Measurements from ENCODE around the gene ZNF143. TPM values are rescaled to one million over a fixed set of nuclear protein-coding genes. Genes with fewer than 3 reads are reported as not detected.
A peak's percentile ranks its signal among the peaks of the same experiment; 100 is the strongest.

Gene ZNF143
- total RNA-seq, 1 donor from 2014 or later, result 36.6 TPM

DNA sequence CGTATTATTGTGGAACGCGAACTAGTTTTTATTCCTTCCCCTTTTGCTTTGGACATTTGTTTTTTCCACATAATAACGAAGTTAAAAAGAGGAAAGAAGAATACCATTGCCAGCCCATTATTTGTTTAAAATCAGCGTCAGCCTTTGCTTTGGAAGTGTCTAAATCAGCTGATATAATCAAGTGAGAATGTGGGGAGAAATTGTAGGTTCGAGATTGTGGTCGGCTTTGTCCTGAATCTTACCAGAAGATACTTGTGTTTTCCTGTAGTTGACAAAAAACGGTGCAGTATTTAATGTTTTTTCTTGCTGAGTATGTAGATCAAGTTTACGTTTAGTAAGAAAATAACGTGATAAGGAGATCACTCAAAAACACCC is 935 bp downstream of the ZNF143 start:
- Histone ChIP-seq H3K36me3 (no peaks in the 10 kb centered on the region), H3K9me3 (no peaks in the 10 kb centered on the region), H3K4me3 (peak overlapping the region; percentile 57 to 82), H3K4me1 (peaks cover 23% of the 10 kb centered on the region), H3K27me3 (no peaks in the 10 kb centered on the region), H3K27ac (peak overlapping the region; percentile 97)
- TF ChIP-seq CTCF (IDR thresholded peaks at IDR 0.05) (no peak), POLR2A (IDR thresholded peaks at IDR 0.05) (no peak), POLR2AphosphoS5 (IDR thresholded peaks at IDR 0.05; ENCODE audit: insufficient read depth in 1 of 2, low read depth in 1 of 2) (no peak)
- no peak for DNase-seq (ENCODE audit: extremely low spot score in 2 of 2)
- intact Hi-C loops (cut with DNase I), result no loop called here

DNA sequence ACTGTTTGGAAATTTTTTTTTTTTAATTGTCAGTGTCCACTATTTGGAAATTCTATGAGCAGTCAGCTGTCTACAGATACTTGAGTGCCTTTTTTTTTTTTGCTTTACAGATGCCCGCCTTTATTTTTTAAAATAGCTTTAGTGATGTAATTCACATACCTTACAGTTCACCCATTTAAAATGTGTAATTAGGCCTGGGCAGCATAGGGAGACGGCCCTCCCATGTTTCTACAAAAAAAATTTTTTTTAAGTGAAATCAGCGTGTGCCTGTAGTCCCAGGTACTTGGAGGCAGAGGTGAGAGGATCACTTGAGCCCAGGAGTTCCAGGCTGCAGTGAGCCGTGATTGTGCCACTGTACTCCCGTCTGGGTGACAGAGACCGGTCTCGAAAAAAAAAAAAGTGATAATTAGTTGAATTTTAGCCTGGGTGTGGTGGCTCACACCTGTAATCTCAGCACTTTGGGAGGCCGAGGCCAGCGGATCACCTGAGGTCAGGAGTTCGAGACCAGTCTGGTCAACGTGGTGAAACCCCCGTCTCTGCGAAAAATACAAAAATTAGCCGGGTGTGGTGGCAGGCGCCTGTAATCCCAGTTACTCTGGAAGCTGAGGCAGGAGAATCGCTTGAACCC is 1.5 kb downstream of the ZNF143 start:
- H3K9me3 ChIP-seq, result no peaks in the 10 kb centered on the region
- H3K36me3 ChIP-seq, result no peaks in the 10 kb centered on the region
- H3K4me1 ChIP-seq, result peaks cover 23% of the 10 kb centered on the region
- peak overlapping the region; percentile 57 to 82 for H3K4me3 ChIP-seq
- TF ChIP-seq POLR2A (IDR thresholded peaks at IDR 0.05) (no peak), POLR2AphosphoS5 (IDR thresholded peaks at IDR 0.05; ENCODE audit: insufficient read depth in 1 of 2, low read depth in 1 of 2) (no peak), CTCF (IDR thresholded peaks at IDR 0.05) (no peak)
- intact Hi-C loops (cut with DNase I), result no loop called here
- DNase-seq (ENCODE audit: extremely low spot score in 2 of 2), result no peak
- H3K27me3 ChIP-seq, result no peaks in the 10 kb centered on the region
- peak overlapping the region; percentile 97 for H3K27ac ChIP-seq

DNA sequence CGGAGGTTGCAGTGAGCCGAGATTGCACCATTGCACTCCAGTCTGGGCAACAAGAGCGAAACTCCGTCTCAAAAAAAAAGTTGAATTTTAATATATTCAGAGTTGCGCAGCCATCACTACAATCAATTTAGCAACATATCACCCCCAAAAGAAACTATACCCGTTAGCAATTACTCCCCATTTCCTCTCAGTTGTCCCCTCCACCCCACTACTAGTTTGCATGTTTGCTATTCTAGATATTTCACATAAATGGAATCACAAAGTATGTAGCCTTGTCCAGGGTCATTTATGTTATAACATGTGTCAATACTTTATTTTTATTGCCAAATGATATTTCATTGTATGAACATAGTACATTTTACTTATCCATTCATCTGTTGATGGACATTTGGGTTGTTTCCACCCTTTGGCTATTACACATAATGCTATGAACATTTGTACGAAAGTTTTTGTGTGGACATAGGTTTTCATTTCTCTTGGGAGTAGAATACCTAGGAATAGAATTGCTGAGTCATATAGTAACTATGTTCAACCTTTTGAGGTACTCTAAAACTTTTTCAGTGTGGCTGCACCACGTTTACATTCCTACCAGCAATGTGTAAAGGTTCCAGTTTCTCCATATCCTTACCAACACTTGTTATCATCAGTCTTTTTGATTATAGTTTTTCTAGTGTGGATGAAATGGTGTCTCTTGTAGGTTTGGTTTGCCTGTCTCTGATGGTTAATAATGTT is 2.2 kb downstream of the ZNF143 start:
- H3K36me3 ChIP-seq, result no peaks in the 10 kb centered on the region
- intact Hi-C loops (cut with DNase I), result no loop called here
- H3K27ac ChIP-seq, result peak overlapping the region; percentile 97
- no peak for TF ChIP-seq POLR2A (IDR thresholded peaks at IDR 0.05)
- TF ChIP-seq POLR2AphosphoS5 (IDR thresholded peaks at IDR 0.05; ENCODE audit: insufficient read depth in 1 of 2, low read depth in 1 of 2), result no peak
- TF ChIP-seq CTCF (IDR thresholded peaks at IDR 0.05), result no peak
- H3K27me3 ChIP-seq, result no peaks in the 10 kb centered on the region
- no peaks in the 10 kb centered on the region for H3K9me3 ChIP-seq
- DNase-seq (ENCODE audit: extremely low spot score in 2 of 2), result no peak
- peaks cover 23% of the 10 kb centered on the region for H3K4me1 ChIP-seq
- no peak overlapping the region for H3K4me3 ChIP-seq

- Histone ChIP-seq H3K9me3 (no peaks in the 10 kb centered on the region), H3K4me3 (no peak overlapping the region), H3K4me1 (no peaks in the 10 kb centered on the region), H3K27ac (no peak overlapping the region), H3K36me3 (peaks cover 0 to 48% of the 10 kb centered on the region in 2 donors), H3K27me3 (no peaks in the 10 kb centered on the region)
- no peak for DNase-seq (ENCODE audit: extremely low spot score in 2 of 2)
- intact Hi-C loops (cut with DNase I), result no loop called here
- TF ChIP-seq POLR2A (IDR thresholded peaks at IDR 0.05), result no peak
- TF ChIP-seq POLR2AphosphoS5 (IDR thresholded peaks at IDR 0.05; ENCODE audit: insufficient read depth in 1 of 2, low read depth in 1 of 2), result no peak
- no peak for TF ChIP-seq CTCF (IDR thresholded peaks at IDR 0.05)
Measured at GRCh38 chr11:9470765-9471164, 10.0 kb downstream of the ZNF143 start.

- Histone ChIP-seq H3K4me1 (no peaks in the 10 kb centered on the region), H3K27ac (no peak overlapping the region), H3K4me3 (no peak overlapping the region), H3K9me3 (no peaks in the 10 kb centered on the region), H3K27me3 (no peaks in the 10 kb centered on the region), H3K36me3 (peaks cover 0 to 59% of the 10 kb centered on the region in 2 donors)
- intact Hi-C loops (cut with DNase I), result no loop called here
- TF ChIP-seq POLR2A (IDR thresholded peaks at IDR 0.05) (no peak), CTCF (IDR thresholded peaks at IDR 0.05) (no peak), POLR2AphosphoS5 (IDR thresholded peaks at IDR 0.05; ENCODE audit: insufficient read depth in 1 of 2, low read depth in 1 of 2) (no peak)
- no peak for DNase-seq (ENCODE audit: extremely low spot score in 2 of 2)
Measured at GRCh38 chr11:9473408-9473807, 12.6 kb downstream of the ZNF143 start.

Data from vagina (tissue), 2 donors.